ENCODE results near the gene SNW1.
"Not testable (repeated sequence)": the region's sequence is repeated elsewhere in the genome, so short reads cannot be mapped to it uniquely, and the experiment has no call there.

The SNW1 gene

DNA sequence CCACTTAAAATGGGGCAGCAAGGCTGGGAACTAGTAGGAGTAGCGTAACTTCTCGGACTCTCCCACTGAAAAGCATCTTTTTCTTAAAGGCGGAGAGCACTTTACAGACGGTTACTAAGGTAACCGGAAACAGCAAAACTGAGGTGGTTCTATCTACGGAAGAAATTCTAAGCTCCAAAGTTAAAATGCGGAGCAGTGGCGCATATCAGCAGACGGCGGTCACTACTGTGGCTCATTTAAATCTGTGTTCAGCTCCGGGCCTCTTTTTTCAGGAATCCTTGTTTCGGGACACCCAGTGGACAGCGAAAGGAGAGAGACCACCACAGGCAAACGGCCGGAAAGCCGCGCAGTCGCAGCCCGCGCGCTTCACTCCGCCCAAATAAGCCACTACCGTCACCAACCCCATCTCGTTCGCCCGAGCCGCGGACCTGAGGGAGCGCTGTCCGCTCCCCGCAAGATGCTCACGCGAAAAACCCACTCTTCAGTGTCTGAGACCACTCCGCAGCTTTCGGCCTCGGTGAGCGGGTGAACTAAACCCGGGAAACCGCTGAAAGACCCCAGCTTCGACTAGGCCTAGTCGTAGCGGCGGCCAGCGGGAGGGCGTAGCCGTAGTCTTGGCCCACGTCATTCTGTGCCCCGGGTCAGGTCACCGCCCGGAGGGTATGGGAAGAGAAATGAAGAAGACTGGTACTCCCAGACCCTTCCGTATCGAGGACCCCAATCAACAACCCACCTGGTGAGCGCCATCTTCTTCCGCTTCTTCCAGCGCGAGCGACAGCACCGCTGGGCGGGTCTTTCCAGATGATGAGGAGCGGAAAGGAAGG, at the start of gene SNW1:
TSS of gene SNW1 (minus strand) at position 776 of the 824 bp plus-strand sequence. CDS start at position 747, 29 bp downstream.
- DNase-seq (ENCODE audit: low spot score), result peak; percentile 98

DNA sequence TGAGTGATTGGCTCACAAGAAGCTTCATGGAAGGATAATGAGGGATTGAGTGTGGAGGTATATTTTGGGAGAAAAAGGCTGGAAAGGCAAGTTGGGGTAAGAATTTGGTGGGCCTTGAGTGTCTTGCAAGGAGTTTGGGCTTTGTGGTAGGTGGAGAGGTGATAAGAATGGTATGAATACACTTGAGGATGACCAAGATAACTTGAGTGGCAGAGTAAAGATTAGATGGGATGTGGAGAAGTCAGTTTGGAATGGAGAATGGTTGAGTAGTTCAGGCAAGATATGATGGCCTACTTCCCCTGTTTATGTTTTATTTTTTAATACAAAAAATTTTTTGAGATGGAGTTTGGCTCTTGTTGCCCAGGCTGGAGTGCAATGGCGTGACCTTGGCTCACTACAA, 48.1 kb upstream of the SNW1 start:
- DNase-seq (ENCODE audit: low spot score), result no peak

DNA sequence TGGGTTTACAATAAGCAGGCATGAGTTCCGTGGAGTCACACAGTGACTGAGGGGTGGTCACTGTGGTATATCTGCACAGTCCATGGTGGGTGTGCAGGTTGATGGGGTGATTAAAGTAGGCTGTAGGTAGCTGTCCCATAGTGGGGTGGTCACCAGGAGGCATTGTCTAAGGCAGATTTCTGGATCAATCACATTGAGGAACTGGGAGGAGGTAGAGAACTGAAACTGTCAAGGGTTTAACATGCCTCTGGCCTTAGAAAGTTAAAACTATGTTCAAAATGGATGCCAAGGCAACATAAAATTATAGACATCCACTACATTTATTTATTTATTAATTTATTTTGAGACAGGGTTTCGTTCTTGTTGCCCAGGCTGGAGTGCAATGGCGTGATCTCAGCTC, 47.3 kb upstream of the SNW1 start:
- DNase-seq (ENCODE audit: low spot score), result no peak

- no peak for DNase-seq (ENCODE audit: low spot score)
These were observed 44.8 kb upstream of the SNW1 start for GRCh38 chr14:77805706-77806105.

- peak; percentile 50 for DNase-seq (ENCODE audit: low spot score)
These were observed 43.6 kb upstream of the SNW1 start for GRCh38 chr14:77804592-77804991.

DNA sequence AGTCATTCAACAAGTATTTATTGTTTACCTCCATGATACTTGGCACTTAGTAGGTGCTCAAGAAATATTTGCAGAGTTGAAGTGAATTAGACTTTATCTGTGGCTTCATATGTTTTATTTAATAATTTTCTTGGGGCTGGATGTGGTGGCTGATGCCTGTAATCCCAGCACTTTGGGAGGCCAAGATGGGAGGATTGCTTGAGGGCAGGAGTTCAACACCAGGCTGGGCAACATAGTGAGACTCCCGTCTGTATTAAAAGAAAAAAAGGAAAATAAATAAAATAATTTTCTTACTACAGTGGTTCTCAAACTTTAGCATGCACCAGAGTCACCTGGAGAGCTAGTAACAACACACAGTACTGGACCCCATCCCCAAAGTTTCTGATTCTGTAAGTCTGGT, 39.9 kb upstream of the SNW1 start:
- no peak for DNase-seq (ENCODE audit: low spot score)

DNA sequence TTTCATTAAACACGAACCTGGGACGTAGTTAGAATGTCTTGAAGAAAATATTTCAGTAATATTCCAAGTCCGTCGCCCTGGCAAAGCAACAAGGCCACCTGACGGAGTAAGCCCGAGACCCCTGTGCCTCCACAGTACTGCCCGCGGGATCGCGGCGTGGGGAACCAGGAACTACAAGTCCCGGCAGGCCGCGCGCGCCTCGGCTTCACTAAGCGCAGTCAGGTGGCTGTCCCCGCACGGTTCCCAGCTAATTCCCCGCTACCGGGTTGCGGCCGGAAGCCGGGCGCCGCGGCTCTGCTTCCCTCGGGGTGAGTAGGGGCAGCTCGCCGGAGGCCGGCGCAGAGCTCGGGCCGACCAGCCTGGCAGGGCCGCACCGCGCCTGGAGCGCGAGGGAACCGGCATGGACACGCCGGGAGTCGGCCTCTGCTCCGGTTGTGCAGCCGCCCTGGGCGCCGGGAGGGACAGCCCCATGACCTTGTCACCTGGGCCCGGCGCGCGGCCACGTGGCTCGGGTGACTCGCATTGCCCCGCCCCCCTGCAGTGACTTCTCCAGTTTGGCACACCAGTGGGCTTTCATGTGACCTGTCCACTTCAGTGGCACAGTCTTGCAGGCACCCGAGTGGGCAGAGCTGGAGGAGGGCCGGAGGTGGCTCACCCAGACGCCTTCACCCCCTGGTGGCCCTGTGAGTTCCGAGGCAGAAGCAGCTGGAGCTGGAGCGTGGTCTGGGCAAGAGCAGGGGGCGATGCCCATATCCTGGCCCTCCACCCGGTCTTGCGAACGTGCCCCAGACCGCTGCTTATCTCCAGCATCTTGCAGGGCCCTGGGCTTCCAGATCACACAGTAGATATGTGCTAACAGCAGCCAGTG, 39.1 kb upstream of the SNW1 start, which contains the start of gene ADCK1:
TSS of gene ADCK1 (plus strand) at position 247 of the 868 bp plus-strand sequence. CDS start 18,870 bp downstream, outside the sequence.
- peak; percentile 87 for DNase-seq (ENCODE audit: low spot score)

DNA sequence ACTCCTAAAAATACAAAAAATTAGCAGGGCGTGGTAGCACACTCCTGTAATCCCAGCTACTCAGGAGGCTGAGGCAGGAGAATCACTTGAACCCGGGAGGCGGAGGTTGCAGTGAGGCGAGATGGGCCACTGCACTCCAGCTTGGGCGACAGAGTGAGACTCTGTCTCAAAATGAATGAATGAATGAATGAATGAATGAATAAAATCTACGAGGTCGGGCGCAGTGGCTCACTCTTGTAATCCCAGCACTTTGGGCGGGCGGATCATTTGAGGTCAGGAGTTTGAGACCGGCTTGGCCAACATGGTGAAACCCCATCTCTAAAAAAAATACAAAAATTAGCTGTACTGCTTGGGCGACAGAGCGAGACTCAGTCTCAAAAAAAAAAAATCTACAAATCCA, 38.5 kb upstream of the SNW1 start:
- not testable (repeated sequence) for DNase-seq (ENCODE audit: low spot score)

DNA sequence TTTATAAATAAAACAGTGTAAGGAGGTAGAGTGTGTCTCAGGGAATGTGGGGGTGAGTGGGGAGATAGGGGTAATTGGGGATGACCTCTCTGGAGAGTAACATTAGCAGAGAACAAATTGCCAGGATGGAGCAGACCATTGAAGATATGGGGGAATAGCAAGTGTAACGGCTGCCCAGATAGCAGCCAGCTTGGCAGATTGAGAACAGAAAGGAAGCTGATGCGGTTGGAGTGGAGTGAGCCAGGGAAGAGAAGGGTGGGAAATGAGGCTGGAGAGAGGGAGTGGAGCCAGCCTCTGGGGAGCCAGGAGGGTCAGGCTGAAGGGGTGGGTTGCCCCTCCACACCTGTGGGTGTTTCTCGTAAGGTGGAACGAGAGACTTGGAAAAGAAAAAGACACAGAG, 33.4 kb upstream of the SNW1 start:
- DNase-seq (ENCODE audit: low spot score), result no peak

GRCh38 chr14:77793255-77793654, 32.3 kb upstream of the SNW1 start:
- not testable (repeated sequence) for DNase-seq (ENCODE audit: low spot score)

- DNase-seq (ENCODE audit: low spot score), result no peak
These were observed 30.3 kb upstream of the SNW1 start for GRCh38 chr14:77791225-77791600.

GRCh38 chr14:77790566-77791224, 29.7 kb upstream of the SNW1 start:
- DNase-seq (ENCODE audit: low spot score), result no peak

- no peak for DNase-seq (ENCODE audit: low spot score)
These were observed 25.2 kb upstream of the SNW1 start for GRCh38 chr14:77786148-77786547.

DNA sequence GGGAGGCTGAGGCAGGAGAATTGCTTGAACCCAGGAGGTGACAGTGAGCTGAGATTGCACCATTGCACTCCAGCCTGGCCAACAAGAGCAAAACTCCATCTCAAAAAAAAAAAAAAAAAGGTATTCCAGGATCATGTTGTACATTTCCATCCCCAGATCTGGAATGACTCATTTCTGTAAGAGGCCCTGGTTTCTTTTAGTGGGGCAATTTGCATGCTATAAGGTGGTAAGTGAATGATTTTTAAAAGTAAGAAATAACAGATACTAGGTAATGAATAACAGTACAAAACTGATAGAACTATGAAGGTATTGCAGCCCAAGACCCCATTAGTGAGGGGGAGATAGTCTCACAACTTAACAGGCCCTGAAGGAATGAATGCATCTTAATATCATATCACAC, 21.2 kb upstream of the SNW1 start:
- no peak for DNase-seq (ENCODE audit: low spot score)

DNA sequence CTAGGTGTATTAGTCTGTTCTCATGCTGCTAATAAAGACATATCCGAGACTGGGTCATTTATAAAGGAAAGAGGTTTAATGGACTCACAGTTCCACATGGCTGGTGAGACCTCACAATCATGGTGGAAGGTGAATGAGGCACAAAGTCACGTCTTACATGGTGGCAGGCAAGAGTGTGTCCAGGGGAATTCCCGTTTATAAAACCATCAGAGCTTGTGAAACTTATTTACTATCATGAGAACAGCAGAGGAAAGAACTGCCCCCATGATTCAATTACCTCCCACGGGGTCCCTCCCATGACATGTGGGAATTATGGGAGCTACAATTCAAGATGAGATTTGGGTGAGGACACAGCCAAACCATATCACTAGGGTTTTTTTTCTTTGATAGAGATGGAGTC, 13.0 kb upstream of the SNW1 start:
- DNase-seq (ENCODE audit: low spot score), result not testable (repeated sequence)

DNA sequence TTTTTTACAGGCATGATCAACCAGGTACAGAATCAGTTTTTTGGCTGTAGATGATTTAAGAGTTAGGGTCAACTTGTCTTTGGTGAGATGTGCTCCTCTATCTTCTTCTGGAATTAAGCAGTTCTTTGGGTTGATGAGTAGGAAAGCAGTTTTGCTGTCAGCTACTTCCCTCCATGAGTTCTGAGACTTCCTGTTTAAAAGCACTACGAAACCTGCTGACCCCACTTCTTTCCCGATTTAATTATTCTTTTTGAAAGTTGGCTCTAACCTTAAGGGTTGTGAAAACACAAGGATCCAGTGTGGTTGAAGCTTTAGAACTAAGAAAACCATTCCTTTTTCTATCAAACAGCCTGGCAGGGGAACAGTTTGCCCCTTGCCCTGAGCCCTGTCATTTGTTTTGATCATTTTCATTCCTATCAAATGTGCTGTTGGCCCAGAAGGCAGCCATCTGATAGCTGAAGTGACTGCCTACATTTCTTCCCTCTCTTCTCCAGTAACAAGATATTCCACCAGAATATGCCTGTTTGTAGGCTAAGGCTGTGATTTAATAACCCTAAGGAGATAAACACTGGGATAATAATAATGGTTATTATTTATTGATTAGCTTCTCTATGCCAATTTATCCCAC, 7.6 kb upstream of the SNW1 start:
- DNase-seq (ENCODE audit: low spot score), result not testable (repeated sequence)

- no peak for DNase-seq (ENCODE audit: low spot score)
These were observed 3.0 kb upstream of the SNW1 start for GRCh38 chr14:77763978-77764377.

DNA sequence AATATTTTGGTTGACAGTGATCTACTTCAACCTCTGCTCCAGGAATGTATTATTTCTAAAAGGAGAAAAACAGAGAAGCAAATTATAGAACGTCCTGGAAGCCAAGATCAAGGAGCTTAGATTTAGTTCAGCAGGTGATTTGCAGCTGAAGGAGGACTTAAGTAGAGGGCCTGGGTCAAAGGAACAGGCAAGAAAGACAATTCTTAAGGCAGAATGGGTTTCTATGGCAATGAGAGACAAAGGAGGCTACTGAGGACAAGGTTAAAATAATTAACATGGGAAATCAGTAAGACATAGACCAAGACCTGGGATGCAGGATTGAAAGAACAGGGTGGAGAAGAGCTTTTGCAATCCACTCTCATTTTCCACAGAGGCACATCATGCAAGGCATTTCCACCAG, 2.4 kb upstream of the SNW1 start:
- DNase-seq (ENCODE audit: low spot score), result no peak

DNA sequence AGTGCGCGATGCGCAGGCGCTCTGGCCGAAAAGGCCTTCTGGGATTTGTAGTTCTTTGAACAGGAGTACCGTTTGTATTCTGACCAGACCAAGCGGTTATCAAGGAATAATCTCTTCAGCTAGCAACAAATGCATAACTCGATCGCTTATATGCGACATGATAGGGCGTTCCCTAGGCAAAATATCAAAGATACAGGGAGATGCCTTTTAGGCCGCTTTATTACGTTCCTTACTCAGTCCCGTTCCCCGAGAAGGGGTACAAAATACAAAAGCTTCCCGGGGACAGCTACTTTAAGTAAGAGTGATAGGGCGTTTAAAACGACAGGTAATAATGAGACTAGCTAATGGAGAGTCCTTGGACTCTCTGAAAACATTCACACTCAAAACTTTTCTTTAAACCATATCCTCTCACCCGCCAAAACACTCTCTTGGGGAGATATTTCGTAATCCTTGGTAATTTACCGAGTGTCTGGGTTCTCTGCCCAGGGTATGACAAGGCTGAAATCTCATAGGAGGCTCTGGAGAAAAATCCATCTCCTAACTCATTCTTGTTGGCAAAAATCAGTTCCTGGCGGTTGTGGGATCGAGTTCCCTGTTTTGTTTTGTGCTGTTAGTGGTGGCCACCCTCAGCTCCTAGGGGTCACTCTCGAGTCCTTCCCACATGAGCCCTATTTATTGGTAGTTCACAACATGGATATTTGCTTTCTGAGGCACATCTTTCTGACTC, 412 bp upstream of the SNW1 start:
- no peak for DNase-seq (ENCODE audit: low spot score)

DNA sequence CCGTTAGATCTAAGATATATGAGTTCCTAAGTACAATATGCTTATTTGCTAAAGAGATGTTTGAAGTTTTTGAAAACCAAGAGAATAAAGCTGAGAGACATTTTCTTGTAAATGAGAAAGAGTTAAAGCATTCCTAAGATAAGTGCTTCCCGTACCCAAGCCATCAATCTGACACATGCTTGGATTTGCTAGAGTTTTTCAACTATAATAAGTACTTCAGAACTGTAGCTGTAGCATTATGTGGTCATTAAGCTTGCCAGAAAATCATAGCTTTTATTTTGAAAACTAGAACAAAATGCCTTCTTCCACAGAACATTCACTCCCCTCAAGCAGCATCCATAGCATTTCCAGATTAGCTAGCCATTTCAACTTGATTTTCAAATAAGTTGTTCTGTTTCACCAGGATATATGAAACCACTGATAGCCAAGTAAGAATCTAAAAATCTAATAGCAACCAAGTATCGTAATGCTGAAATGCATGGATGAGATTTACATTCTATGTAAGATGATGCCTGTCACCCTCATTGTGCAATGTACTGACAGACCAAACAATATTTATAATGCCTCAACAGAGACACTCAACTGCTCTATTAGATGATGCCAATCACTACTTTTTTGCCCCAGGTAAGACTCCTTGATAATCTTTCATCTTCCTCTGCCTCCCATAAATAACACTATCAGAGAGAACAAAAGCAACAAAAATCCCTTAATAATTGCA, 8.0 kb downstream of the SNW1 start:
- no peak for DNase-seq (ENCODE audit: low spot score)

DNA sequence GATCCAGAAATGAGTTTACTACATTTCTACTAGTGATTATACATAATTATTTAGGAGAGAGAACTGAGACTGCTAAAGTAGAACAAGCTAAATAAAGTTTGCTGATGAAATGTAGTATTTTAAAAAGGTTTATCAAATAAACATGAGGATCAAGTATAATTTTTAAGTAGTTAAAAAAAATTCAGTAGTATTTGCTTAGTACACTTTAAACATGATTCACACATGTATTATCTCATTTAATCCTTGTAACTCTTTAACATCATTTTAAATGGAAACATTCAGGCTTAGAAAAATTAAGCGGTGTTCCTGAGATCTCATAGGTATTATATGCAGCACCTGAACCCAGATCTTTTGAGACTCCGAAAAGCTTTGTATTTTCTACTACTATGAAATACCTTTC, 8.7 kb downstream of the SNW1 start:
- DNase-seq (ENCODE audit: low spot score), result no peak

Data from NAMALWA (cell line).